Stomach (tissue), 9 donors: ENCODE measurements around the gene SART1. TPM values are rescaled to one million over a fixed set of nuclear protein-coding genes. Genes with fewer than 3 reads are reported as not detected.

Source experiments
- DNase-seq, 2 donors: peaks; one replicate each; pipeline versions ENCODE4 v3.0.0 to v3.0.0-alpha.2; 2013 to 2019
- H3K27ac ChIP-seq, 5 donors: fragments of 200-600 bp in 4 of 5; sonication (generic) in 4 of 5; one replicate each; pipeline ENCODE4 v1.5.1; 2013 to 2019; ENCODE audit warnings: mild to moderate bottlenecking in 1 of 5, moderate library complexity in 1 of 5
- H3K27me3 ChIP-seq, 3 donors: fragments of 200-600 bp; sonication (generic); one replicate each; pipeline ENCODE4 v1.5.1; 2017 to 2019; ENCODE audit warnings: mixed run types in 1 of 3
- H3K36me3 ChIP-seq, 4 donors: fragments of 200-600 bp; sonication (generic); 1 replicate in 3 of 4; 2 replicates in 1 of 4; pipeline ENCODE4 v1.5.1; 2016 to 2019
- H3K4me1 ChIP-seq, 4 donors: fragments of 200-600 bp; sonication (generic); one replicate each; pipeline ENCODE4 v1.5.1; 2016 to 2019
- H3K4me3 ChIP-seq, 4 donors: fragments of 200-600 bp; sonication (generic) in 3 of 4; one replicate each; pipeline ENCODE4 v1.5.1; 2016 to 2019; ENCODE audit warnings: mild to moderate bottlenecking in 1 of 4
- H3K9me3 ChIP-seq, 4 donors: fragments of 200-600 bp; sonication (generic); one replicate each; pipeline ENCODE4 v1.5.1; 2016 to 2019
- CTCF ChIP-seq, 7 experiments: fragments of 450-650 bp in 4 of 7; fragments of 200-600 bp in 3 of 7; sonication (generic) in 3 of 7; IDR thresholded peaks; one replicate each; pipeline ENCODE4 v1.5.1; 2016 to 2019; ENCODE audit warnings: antibody characterized with exemption in 7 of 7, control low read depth in 2 of 7, mild to moderate bottlenecking in 1 of 7
- EP300 ChIP-seq: sonication (generic); formaldehyde crosslinking; IDR thresholded peaks from one replicate; pipeline ENCODE4 v1.6.1; 2017; ENCODE audit warnings: antibody characterized with exemption
- POLR2A ChIP-seq, 4 donors: fragments of 450-650 bp; IDR thresholded peaks; one replicate each; pipeline ENCODE4 v1.6.1; 2016; ENCODE audit warnings: antibody characterized with exemption in 4 of 4, control low read depth in 2 of 4, mild to moderate bottlenecking in 1 of 4, moderate library complexity in 1 of 4
- POLR2AphosphoS5 ChIP-seq, 3 donors: sonication (generic); formaldehyde crosslinking; IDR thresholded peaks; one replicate each; pipeline ENCODE4 v1.6.1; 2016; ENCODE audit warnings: antibody characterized with exemption in 3 of 3
- WGBS, 5 donors: extraction: QIAGEN DNeasy Blood & Tissue Kit in 3 of 5; methylation state at CpG; one replicate each; pipeline versions ENCODE4 v1.1.5 to v1.1.7; 2013 to 2018; 5-methylcytosine and 5-hydroxymethylcytosine counted together
- intact Hi-C: fragments of 100-400 bp; cut with DNase I; formaldehyde crosslinking; loops from one replicate; pipeline ENCODE4 v1.15.1; 2023; ENCODE audit warnings: low total_unique reads
- polyA plus RNA-seq, 3 donors: library from polyadenylated mRNA; stranded (reverse); fragments of 200-250 nt; gene quantifications; one replicate each; pipeline ENCODE4 v1.2.3, GENCODE V29; 2013
- total RNA-seq, 5 donors: library from RNA; depleted of rRNA; stranded (reverse); fragments of >200 nt; gene quantifications; one replicate each; pipeline versions ENCODE4 v1.1.0 to v1.2.3, GENCODE V29; 2014 to 2016
- donor health status: healthy with polysubstance abuse.
- donor health status: Bipolar disorder and iron deficiency.
- donor health status: healthy.

SART1 gene
- total and polyA plus RNA-seq, 8 donors, result 26.1 to 278 (median 82.5) TPM

DNA sequence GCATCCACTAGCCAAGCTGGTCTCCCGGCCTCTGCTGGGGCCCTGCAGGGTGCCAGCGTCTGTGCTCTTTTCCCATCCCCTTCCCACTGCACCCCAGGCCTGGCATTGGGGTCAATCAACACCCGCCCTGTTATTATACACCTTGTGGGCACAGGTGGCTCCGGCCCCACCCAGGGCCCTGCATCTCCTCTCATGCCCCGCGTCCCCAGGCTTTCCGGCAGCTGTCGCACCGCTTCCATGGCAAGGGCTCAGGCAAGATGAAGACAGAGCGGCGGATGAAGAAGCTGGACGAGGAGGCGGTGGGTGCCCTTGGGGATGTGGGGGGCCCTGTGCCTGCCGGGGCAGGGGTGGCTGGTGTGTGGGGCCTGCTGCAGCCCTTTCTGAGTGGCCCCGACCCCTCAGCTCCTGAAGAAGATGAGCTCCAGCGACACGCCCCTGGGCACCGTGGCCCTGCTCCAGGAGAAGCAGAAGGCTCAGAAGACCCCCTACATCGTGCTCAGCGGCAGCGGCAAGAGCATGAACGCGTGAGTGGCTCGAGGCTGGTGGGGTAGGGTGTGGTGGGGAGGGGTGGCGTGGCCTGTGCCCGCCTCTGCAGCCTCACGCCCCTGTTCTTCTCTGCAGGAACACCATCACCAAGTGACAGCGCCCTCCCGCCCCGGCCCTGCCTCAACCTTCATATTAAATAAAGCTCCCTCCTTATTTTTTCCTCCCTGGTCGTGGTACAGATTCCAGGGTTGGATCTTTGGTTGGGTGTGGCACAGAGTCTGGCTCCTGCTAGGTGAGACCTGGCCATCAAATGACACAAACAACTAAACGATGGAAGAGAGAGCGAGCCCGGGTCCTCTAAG, 17.1 kb downstream of the SART1 start:
- H3K9me3 ChIP-seq, result no peaks in the 10 kb centered on the region
- peaks cover 40 to 57% (median 55%) of the 10 kb centered on the region in 4 donors for H3K36me3 ChIP-seq
- H3K27ac ChIP-seq, result no peak overlapping the region
- no peak overlapping the region for H3K4me3 ChIP-seq
- 89 to 95% (median 91%) methylated on average over 33 to 34 of the region's 34 CpGs for WGBS, 5 donors
- H3K27me3 ChIP-seq, result no peaks in the 10 kb centered on the region
- intact Hi-C loops, result no loop called here
- DNase-seq, result no peak
- TF ChIP-seq CTCF (IDR thresholded peaks at IDR 0.05), result no peak
- TF ChIP-seq EP300, result no peak
- TF ChIP-seq POLR2A (IDR thresholded peaks at IDR 0.05), result no peak
- TF ChIP-seq POLR2AphosphoS5 (IDR thresholded peaks at IDR 0.05), result no peak
- no peaks in the 10 kb centered on the region for H3K4me1 ChIP-seq

- WGBS, 5 donors, result 81 to 89% (median 87%) methylated on average over 8 to 10 of the region's 10 CpGs
- intact Hi-C loops, result no loop called here
- Histone ChIP-seq H3K36me3 (peaks cover 37 to 53% (median 52%) of the 10 kb centered on the region in 4 donors), H3K27me3 (no peaks in the 10 kb centered on the region), H3K27ac (no peak overlapping the region), H3K4me3 (no peak overlapping the region), H3K4me1 (no peaks in the 10 kb centered on the region), H3K9me3 (no peaks in the 10 kb centered on the region)
- no peak for TF ChIP-seq EP300
- DNase-seq, result no peak
These were observed 17.8 kb downstream of the SART1 start for GRCh38 chr11:65979261-65979759.

- WGBS, 5 donors, result 67 to 82% (median 80%) methylated on average over 12 of the region's 12 CpGs
- TF ChIP-seq POLR2A (IDR thresholded peaks at IDR 0.05) (no peak), POLR2AphosphoS5 (IDR thresholded peaks at IDR 0.05) (no peak), CTCF (IDR thresholded peaks at IDR 0.05) (no peak), EP300 (no peak)
- DNase-seq, result no peak
- no peaks in the 10 kb centered on the region for H3K27me3 ChIP-seq
- no peaks in the 10 kb centered on the region for H3K4me1 ChIP-seq
- H3K9me3 ChIP-seq, result no peaks in the 10 kb centered on the region
- peaks cover 34 to 41% (median 40%) of the 10 kb centered on the region in 4 donors for H3K36me3 ChIP-seq
- H3K27ac ChIP-seq, result no peak overlapping the region
- intact Hi-C loops, result no loop called here
- no peak overlapping the region for H3K4me3 ChIP-seq
These were observed 19.7 kb downstream of the SART1 start for GRCh38 chr11:65981101-65981740.

GRCh38 chr11:65981972-65982823, 20.7 kb downstream of the SART1 start:
- WGBS, 5 donors, result 64 to 79% (median 70%) methylated on average over 14 to 16 of the region's 16 CpGs
- DNase-seq, result no peak
- TF ChIP-seq CTCF (IDR thresholded peaks at IDR 0.05) (no peak), POLR2AphosphoS5 (IDR thresholded peaks at IDR 0.05) (no peak), EP300 (no peak), POLR2A (IDR thresholded peaks at IDR 0.05) (no peak)
- H3K27me3 ChIP-seq, result no peaks in the 10 kb centered on the region
- H3K36me3 ChIP-seq, result peaks cover 24 to 32% (median 30%) of the 10 kb centered on the region in 4 donors
- H3K4me1 ChIP-seq, result no peaks in the 10 kb centered on the region
- H3K27ac ChIP-seq, result peak overlapping the region in 2 of 5 donors; percentile 7
- intact Hi-C loops, result no loop called here
- no peaks in the 10 kb centered on the region for H3K9me3 ChIP-seq
- H3K4me3 ChIP-seq, result no peak overlapping the region
